ENCODE data around the gene C5orf58.

The C5orf58 gene

DNA sequence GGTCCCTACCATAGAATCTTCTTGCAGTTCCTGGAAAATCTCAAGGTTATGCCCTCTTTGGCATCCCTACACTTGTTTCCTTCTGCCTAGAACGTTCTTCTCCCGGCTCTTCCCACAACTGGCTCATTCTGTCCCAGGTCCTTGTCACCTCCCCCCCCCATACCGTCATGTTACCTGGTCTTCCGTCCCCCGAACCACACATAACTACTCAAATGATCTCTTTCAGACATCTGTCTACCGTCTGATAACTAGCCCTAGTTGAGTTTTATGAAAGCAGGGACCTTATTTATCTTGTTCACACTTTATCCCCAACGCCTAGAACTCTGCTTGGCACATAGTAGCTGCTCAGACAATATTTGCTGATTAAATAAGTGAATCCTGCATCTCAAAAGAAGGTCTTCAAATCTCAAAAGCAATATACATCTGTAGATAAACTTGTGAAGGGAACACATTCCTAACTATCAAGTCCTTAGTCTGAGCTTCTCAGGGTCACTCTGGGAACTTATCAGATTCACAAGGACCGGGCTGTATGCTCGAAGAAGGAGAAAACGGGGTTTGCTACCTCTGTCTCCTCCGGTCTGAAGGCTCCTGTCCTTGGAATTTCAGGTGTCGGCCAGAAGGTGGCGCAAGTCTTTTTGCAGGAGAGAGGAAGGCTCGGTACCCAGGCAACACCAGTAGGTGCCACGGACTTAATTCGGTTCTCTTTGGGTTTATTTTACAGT, 34.8 kb downstream of the C5orf58 start:
- TF ChIP-seq, protein P1, sequence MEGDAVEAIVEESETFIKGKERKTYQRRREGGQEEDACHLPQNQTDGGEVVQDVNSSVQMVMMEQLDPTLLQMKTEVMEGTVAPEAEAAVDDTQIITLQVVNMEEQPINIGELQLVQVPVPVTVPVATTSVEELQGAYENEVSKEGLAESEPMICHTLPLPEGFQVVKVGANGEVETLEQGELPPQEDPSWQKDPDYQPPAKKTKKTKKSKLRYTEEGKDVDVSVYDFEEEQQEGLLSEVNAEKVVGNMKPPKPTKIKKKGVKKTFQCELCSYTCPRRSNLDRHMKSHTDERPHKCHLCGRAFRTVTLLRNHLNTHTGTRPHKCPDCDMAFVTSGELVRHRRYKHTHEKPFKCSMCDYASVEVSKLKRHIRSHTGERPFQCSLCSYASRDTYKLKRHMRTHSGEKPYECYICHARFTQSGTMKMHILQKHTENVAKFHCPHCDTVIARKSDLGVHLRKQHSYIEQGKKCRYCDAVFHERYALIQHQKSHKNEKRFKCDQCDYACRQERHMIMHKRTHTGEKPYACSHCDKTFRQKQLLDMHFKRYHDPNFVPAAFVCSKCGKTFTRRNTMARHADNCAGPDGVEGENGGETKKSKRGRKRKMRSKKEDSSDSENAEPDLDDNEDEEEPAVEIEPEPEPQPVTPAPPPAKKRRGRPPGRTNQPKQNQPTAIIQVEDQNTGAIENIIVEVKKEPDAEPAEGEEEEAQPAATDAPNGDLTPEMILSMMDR (IDR thresholded peaks at IDR 0.05; ENCODE audit: low read depth, low read length) = peak; percentile 72
- H3K4me3 ChIP-seq (ENCODE audit: low read depth, low read length) = no peak overlapping the region

DNA sequence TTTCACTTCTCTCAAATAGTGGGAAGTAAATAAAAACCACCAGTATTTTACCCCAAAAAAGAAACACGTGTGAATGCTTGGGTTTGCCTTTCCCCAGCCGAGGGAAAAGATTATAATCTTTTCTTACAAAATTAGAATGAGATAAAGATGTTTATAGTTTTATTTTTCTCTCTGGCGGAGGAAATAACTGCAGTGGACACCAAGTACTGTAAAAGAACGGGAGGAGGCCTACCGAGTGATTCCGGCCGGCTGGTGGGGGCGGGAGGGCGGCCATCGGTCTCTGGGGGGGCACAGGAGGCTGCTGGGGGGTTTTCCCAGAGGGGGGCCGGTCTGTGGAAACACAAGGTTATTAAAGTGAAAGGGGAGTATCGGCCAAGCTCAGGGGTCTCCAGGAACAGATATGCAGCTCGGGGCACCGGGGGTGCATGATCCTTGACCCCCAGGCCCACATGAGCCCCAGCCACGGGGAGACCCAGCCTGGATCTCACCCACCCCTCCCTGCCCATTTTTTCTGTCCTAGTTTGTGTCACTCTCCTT, 35.4 kb downstream of the C5orf58 start:
- no peak overlapping the region for H3K4me3 ChIP-seq (ENCODE audit: low read depth, low read length)
- TF ChIP-seq, protein P1 (IDR thresholded peaks at IDR 0.05; ENCODE audit: low read depth, low read length) = no peak

DNA sequence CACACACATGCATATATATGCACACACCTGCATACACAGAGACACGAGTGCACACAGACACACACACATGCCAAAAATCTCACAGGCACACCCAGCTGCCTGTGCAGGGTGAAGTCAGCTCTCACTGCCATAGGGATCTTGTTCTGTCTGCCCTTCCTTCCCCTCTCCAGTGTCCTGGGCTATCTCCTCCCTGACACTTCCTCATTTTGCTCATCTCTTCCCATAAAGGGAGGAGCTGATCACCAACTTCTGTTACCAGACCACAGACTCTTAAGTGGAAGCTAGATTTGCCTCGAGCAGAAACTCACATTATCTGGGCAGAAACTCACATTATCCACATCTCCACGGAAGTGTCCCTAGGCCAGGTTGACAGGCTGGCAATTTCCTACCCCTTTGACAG, 36.1 kb downstream of the C5orf58 start:
- TF ChIP-seq, protein P1 (IDR thresholded peaks at IDR 0.05; ENCODE audit: low read depth, low read length) = no peak

DNA sequence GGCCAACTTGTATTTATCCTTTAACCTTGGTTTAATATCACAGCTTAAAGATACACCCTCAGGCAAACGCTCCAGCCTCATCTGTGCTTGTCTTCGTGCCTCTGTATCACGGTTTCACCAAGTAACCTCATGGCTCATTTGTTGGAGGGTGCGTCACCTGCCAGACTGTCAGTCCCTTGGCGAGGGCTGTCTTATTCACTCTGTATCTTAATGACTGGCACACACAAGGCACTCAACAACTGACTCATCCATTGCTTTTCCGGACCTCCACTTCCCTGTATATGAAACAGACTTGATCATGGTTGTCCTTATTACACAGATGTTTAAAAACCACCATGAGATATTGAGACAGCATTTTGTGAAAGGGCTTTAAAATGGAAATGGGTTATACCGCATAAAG, 36.8 kb downstream of the C5orf58 start:
- no peak overlapping the region for H3K4me3 ChIP-seq (ENCODE audit: low read depth, low read length)
- TF ChIP-seq, protein P1 (IDR thresholded peaks at IDR 0.05; ENCODE audit: low read depth, low read length) = no peak

More for the DNA sequence above, 36.1 kb downstream of the C5orf58 start:
- H3K4me3 ChIP-seq (ENCODE audit: low read depth, low read length) = no peak overlapping the region

DNA sequence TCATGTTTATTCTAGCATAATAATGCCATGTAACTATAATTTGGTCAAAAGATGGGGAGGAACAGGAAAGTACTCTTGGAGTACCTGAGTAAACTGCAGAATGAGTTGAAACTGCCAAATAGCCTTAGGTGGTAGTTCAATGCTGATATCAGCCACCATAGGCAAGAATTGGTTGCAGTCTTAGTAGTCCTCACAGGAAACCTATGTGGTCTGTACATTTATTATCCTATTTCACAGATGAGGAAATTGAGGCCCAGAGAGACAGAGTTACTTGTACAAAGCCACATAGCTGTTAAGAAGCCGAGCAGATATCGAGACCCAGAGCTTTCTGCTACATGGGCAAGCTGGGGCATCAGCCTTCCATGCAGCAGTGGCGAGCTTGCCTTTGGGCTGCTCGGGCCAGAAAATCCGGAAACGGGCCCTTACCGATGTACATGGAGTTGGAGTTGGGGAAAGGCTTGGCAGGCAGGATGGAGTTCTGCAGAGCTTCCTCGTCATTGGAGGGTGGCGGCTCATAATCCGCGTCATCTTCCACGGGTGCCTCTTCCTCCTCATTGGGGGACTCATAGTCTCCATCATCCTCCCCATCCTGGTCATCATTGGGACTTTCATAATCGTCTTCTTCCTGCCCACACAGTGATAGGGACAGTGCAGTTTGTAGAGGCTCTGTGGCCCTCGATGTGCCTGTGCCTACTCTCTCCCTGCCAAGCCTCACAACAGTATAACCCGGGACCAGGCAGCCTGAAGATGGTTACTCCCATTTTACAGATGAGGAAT, 37.7 kb downstream of the C5orf58 start:
- no peak overlapping the region for H3K4me3 ChIP-seq (ENCODE audit: low read depth, low read length)
- TF ChIP-seq, protein P1 (IDR thresholded peaks at IDR 0.05; ENCODE audit: low read depth, low read length) = no peak

DNA sequence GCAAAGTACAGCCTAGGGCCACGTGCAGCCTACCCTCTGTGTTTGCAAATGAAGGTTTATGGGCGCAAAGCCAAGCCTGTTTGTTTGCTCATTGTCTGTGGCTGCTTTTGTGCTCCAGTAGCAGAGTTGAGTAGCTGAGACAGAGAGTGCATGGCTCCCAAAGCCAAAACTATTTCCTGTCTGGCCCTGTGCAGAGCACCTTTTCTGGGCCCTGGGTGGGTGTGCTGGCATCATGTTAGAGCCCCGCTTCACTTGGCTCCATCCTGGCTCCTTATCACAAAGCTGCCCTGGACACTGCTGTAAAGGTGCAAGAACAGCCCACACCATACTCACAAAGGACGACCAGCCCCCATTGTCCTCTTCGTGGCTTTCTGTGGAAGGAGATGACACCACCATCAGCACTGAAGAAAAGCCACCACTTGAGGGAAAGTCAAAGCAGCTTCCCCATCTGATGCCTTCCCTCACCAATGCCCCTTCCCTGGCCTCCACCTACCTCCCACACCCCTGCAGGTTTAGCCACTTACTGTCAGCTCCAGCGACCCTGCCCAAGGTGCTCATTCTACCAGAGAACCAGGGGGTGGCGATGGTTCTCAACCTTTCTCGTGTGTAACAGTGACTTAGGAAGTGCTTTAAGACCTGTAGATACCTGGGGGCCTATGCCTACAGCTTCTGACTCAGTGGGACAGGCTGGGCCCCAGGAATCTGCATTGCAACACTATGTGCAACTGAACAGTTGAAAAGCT, 41.4 kb downstream of the C5orf58 start:
- TF ChIP-seq, protein P1 (IDR thresholded peaks at IDR 0.05; ENCODE audit: low read depth, low read length) = no peak

More for the DNA sequence above, 41.4 kb downstream of the C5orf58 start:
- no peak overlapping the region for H3K4me3 ChIP-seq (ENCODE audit: low read depth, low read length)
